Measurements from ENCODE around the gene FAM234B.

- TF ChIP-seq CTCF (IDR thresholded peaks at IDR 0.05) = no peak
- no peak for TF ChIP-seq POLR2AphosphoS5 (IDR thresholded peaks at IDR 0.05)
Observed at GRCh38 chr12:12999271-12999958, 44.8 kb upstream of the FAM234B start.

Data from sigmoid colon (tissue), 4 donors.